Mesodermal cell (in vitro differentiated cells): ENCODE measurements around the gene PTTG1.

ENCODE experiments used
- H3K27ac ChIP-seq: 2 replicates; pipeline ENCODE4 v1.7.0; 2013; ENCODE audit warnings: mild to moderate bottlenecking, low read depth, low read length, moderate library complexity; ENCODE audit not compliant: severe bottlenecking
- H3K36me3 ChIP-seq: 2 replicates; pipeline ENCODE4 v1.7.1; 2013; ENCODE audit warnings: mild to moderate bottlenecking, low read length, moderate library complexity; ENCODE audit not compliant: control insufficient read depth, insufficient read depth
- H3K4me1 ChIP-seq: one replicate; pipeline ENCODE4 v1.7.1; 2013; ENCODE audit warnings: mild to moderate bottlenecking, low read length; ENCODE audit not compliant: insufficient read depth, control insufficient read depth, poor library complexity, severe bottlenecking
- H3K4me3 ChIP-seq: 2 replicates; pipeline ENCODE4 v1.7.0; 2013; ENCODE audit warnings: low read length, control low read depth, mild to moderate bottlenecking; ENCODE audit not compliant: insufficient read depth, poor library complexity, severe bottlenecking; ENCODE audit errors: extremely low read depth
- H3K9me3 ChIP-seq: 2 replicates; pipeline ENCODE4 v1.7.1; 2013; ENCODE audit warnings: mild to moderate bottlenecking, low read length, moderate library complexity; ENCODE audit not compliant: control insufficient read depth
- WGBS, 2 experiments: methylation state at CpG; one replicate each; pipeline ENCODE4 v1.1.5; 2013; ENCODE audit warnings: missing lambda C conversion rate in 2 of 2; ENCODE audit not compliant: insufficient coverage in 2 of 2; 5-methylcytosine and 5-hydroxymethylcytosine counted together

The PTTG1 gene

DNA sequence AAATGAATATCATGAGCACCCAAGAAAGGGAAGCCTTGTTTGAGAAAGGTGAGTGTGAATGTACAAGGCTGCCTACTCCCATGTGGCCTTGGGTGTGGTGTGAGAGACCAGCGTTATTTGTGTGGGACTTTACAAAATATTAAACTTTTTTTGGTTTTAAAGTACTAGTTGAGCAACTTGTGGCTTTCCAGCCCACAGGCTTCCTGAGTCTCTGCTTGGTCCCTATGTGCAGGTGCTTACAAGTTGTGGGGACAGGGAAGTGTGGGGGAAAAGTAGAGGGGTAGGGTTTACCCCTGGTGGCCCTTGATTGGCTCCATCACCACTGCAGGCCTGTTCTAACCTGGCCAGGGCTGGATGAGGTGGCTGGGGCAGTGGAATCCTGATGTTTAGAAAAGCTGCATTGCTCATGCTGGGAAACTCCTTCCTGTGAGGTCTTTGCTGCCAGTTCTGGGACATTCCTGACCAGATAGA is 19.7 kb downstream of the PTTG1 start:
- Histone ChIP-seq H3K4me1 (no peaks in the 10 kb centered on the region), H3K9me3 (no peaks in the 10 kb centered on the region), H3K36me3 (no peaks in the 10 kb centered on the region), H3K27ac (no peak overlapping the region), H3K4me3 (no peak overlapping the region)
- 50% methylated on average over 1 of the region's 1 CpG; no CpG with 5 or more reads in 1 of the 2 experiments for WGBS, 2 experiments

GRCh38 chr5:160442824-160443431 is 21.3 kb downstream of the PTTG1 start:
- Histone ChIP-seq H3K27ac (no peak overlapping the region), H3K36me3 (no peaks in the 10 kb centered on the region), H3K9me3 (no peaks in the 10 kb centered on the region), H3K4me3 (no peak overlapping the region), H3K4me1 (no peaks in the 10 kb centered on the region)
- 92 to 100% methylated on average over 2 to 4 of the region's 4 CpGs for WGBS, 2 experiments

DNA sequence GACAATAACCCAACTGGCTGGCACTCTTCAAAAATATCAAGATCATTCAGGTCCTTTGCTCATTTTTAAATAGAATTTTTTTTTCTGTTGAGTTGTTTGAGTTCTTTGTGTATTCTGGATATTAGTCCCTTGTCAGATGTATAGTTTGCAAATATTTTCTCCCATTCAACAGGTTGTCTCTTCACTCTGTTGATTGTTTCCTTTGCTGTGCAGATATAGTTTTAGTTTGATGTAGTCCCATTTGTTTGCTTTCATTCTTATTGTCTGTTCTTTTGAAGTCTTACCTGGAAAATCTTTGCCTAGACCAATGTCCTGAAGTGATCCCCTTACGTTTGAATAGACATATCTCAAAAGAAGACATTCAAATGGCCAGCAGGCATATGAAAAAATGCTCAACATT is 22.8 kb downstream of the PTTG1 start:
- H3K36me3 ChIP-seq: no peaks in the 10 kb centered on the region
- 71 to 100% methylated on average over 1 of the region's 1 CpG for WGBS, 2 experiments
- H3K27ac ChIP-seq: no peak overlapping the region
- no peak overlapping the region for H3K4me3 ChIP-seq
- no peaks in the 10 kb centered on the region for H3K9me3 ChIP-seq
- no peaks in the 10 kb centered on the region for H3K4me1 ChIP-seq

GRCh38 chr5:160445132-160445531 is 23.5 kb downstream of the PTTG1 start:
- Histone ChIP-seq H3K4me1 (no peaks in the 10 kb centered on the region), H3K36me3 (no peaks in the 10 kb centered on the region), H3K4me3 (no peak overlapping the region), H3K27ac (no peak overlapping the region), H3K9me3 (no peaks in the 10 kb centered on the region)
- WGBS, 2 experiments: no CpG with 5 or more reads among the region's 1 CpG

DNA sequence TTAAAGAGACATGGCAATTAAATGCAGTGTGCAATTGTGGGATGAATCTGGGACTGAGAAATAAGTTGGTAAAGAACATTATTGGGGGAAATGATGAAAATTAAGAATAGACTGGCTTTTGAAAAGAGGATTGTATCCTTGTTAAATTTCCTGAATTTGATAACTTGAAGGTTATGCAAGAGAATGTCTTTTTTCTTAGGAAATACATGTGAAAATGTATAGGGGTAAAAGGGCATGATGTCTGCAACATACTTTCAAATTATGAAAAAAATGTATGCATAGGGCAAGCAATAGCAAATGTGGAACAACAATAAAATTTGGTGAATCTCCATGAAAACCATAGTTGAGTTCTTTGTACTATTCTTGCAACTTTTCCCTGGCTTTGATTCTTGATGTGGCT is 24.1 kb downstream of the PTTG1 start:
- H3K4me1 ChIP-seq: no peaks in the 10 kb centered on the region
- H3K36me3 ChIP-seq: no peaks in the 10 kb centered on the region
- no peak overlapping the region for H3K4me3 ChIP-seq
- H3K27ac ChIP-seq: no peak overlapping the region
- H3K9me3 ChIP-seq: no peaks in the 10 kb centered on the region

- no peaks in the 10 kb centered on the region for H3K9me3 ChIP-seq
- H3K4me3 ChIP-seq: no peak overlapping the region
- H3K36me3 ChIP-seq: no peaks in the 10 kb centered on the region
- H3K4me1 ChIP-seq: no peaks in the 10 kb centered on the region
- 67% methylated on average over 1 of the region's 1 CpG; no CpG with 5 or more reads in 1 of the 2 experiments for WGBS, 2 experiments
- H3K27ac ChIP-seq: no peak overlapping the region
Observed at GRCh38 chr5:160448886-160449285, 27.2 kb downstream of the PTTG1 start.

- Histone ChIP-seq H3K4me1 (no peaks in the 10 kb centered on the region), H3K9me3 (no peaks in the 10 kb centered on the region), H3K4me3 (no peak overlapping the region), H3K36me3 (no peaks in the 10 kb centered on the region), H3K27ac (no peak overlapping the region)
- 100% methylated on average over 1 to 2 of the region's 3 CpGs for WGBS, 2 experiments
Observed at GRCh38 chr5:160449458-160449857, 27.8 kb downstream of the PTTG1 start.

DNA sequence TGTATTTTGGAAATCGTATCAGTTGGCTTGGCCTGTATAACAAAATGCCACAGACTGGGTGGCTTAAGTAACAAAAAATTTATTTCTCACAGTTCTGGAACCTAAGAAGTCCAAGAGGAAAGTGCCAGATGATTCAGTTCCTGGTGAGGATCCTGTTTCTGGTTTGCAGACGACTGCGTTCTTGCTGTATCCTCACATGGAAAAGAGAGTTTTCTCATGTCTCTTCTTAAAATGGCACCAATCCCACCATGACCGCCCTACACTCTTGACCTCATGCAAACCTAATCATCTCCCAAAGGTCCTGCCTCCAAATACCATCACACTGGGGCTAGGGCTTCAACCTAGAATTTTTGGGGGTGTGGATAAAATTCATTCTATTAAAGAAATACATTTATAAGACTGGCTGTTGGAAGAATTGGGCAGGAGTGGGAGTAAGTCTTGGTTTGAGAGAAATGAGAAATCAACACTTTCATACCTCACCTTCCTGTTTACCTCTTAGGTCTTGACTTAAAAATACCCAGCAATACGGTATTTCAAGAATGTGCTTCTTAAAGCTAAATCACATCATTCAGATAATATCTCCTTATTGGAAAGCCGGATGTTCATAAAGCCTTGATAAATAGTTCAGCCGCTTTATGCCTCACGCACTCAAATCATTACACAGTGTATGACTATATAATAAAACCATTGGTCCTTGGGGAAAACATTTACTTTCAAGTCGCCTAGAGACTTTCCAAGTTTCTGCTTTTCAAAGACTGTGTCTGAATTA is 28.7 kb downstream of the PTTG1 start:
- Histone ChIP-seq H3K27ac (no peak overlapping the region), H3K4me1 (no peaks in the 10 kb centered on the region), H3K9me3 (no peaks in the 10 kb centered on the region), H3K4me3 (no peak overlapping the region), H3K36me3 (no peaks in the 10 kb centered on the region)
- WGBS, 2 experiments: 65 to 89% methylated on average over 3 to 5 of the region's 9 CpGs

GRCh38 chr5:160451281-160451680 is 29.6 kb downstream of the PTTG1 start:
- no peaks in the 10 kb centered on the region for H3K9me3 ChIP-seq
- 78 to 100% methylated on average over 1 to 2 of the region's 2 CpGs for WGBS, 2 experiments

GRCh38 chr5:160452036-160452435 is 30.4 kb downstream of the PTTG1 start:
- no peak overlapping the region for H3K4me3 ChIP-seq
- H3K27ac ChIP-seq: no peak overlapping the region
- H3K4me1 ChIP-seq: no peaks in the 10 kb centered on the region

More at GRCh38 chr5:160451281-160451680, 29.6 kb downstream of the PTTG1 start:
- Histone ChIP-seq H3K4me1 (no peaks in the 10 kb centered on the region), H3K36me3 (no peaks in the 10 kb centered on the region), H3K4me3 (no peak overlapping the region), H3K27ac (no peak overlapping the region)

GRCh38 chr5:160452795-160453194 is 31.1 kb downstream of the PTTG1 start:
- H3K9me3 ChIP-seq: no peaks in the 10 kb centered on the region
- H3K36me3 ChIP-seq: no peaks in the 10 kb centered on the region
- no peaks in the 10 kb centered on the region for H3K4me1 ChIP-seq
- H3K4me3 ChIP-seq: no peak overlapping the region
- no peak overlapping the region for H3K27ac ChIP-seq
- WGBS, 2 experiments: 86 to 92% methylated on average over 5 of the region's 6 CpGs

More at GRCh38 chr5:160452036-160452435, 30.4 kb downstream of the PTTG1 start:
- Histone ChIP-seq H3K9me3 (no peaks in the 10 kb centered on the region), H3K36me3 (no peaks in the 10 kb centered on the region)
